ENCODE results near the gene MYOZ1. TPM values are rescaled to one million over a fixed set of nuclear protein-coding genes. Genes with fewer than 3 reads are reported as not detected.

The MYOZ1 gene
- polyA plus RNA-seq, 2 donors = 0.89 to 3.1 TPM

GRCh38 chr10:73614720-73615119 is 26.6 kb downstream of the MYOZ1 start:
- Histone ChIP-seq H3K36me3 (ENCODE audit: control insufficient read depth in 2 of 2, insufficient read depth in 2 of 2, low read length in 1 of 2) (no peaks in the 10 kb centered on the region), H3K27me3 (ENCODE audit: control insufficient read depth in 1 of 2, insufficient read depth in 2 of 2, low read length in 2 of 2) (no peaks in the 10 kb centered on the region), H3K4me1 (ENCODE audit: control insufficient read depth in 2 of 2, insufficient read depth in 2 of 2, low read length in 1 of 2) (no peaks in the 10 kb centered on the region), H3K4me3 (ENCODE audit: low read depth in 1 of 2, low read length in 2 of 2) (no peak overlapping the region), H3K27ac (ENCODE audit: low read depth in 2 of 2, low read length in 1 of 2) (no peak overlapping the region), H3K9me3 (ENCODE audit: control insufficient read depth in 2 of 2, insufficient read depth in 1 of 2, low read depth in 1 of 2, low read length in 1 of 2) (no peaks in the 10 kb centered on the region)
- WGBS, 2 donors = 86 to 89% methylated on average over 3 of the region's 3 CpGs

- Histone ChIP-seq H3K27me3 (ENCODE audit: control insufficient read depth in 1 of 2, insufficient read depth in 2 of 2, low read length in 2 of 2) (no peaks in the 10 kb centered on the region), H3K27ac (ENCODE audit: low read depth in 2 of 2, low read length in 1 of 2) (no peak overlapping the region), H3K4me3 (ENCODE audit: low read depth in 1 of 2, low read length in 2 of 2) (no peak overlapping the region), H3K36me3 (ENCODE audit: control insufficient read depth in 2 of 2, insufficient read depth in 2 of 2, low read length in 1 of 2) (no peaks in the 10 kb centered on the region), H3K4me1 (ENCODE audit: control insufficient read depth in 2 of 2, insufficient read depth in 2 of 2, low read length in 1 of 2) (no peaks in the 10 kb centered on the region), H3K9me3 (ENCODE audit: control insufficient read depth in 2 of 2, insufficient read depth in 1 of 2, low read depth in 1 of 2, low read length in 1 of 2) (no peaks in the 10 kb centered on the region)
- WGBS, 2 donors = 90 to 92% methylated on average over 4 of the region's 4 CpGs
Measured at GRCh38 chr10:73609116-73609515, 32.2 kb downstream of the MYOZ1 start.

DNA sequence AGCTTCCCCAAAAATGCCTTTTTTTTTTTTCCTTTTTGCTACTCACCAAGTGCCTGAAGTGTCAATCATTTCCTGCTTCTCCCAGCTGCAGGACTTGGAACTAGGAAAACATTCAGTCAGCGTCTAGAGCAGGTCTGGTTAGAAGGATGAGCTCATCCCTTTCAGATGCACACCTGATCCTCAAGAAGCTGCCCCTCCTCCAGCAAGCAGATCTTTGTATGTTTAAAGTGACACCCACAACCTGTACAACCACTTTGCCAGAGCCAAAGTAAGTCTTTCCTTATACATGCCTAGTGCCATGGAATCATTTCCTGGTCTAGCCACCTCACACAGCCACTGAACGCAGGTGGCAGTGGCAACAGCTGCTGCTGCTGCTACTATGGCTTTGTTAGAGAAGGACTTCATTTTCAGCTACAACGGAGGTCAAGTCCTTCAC is 39.8 kb downstream of the MYOZ1 start:
- Histone ChIP-seq H3K4me3 (ENCODE audit: low read depth in 1 of 2, low read length in 2 of 2) (peak overlapping the region in 1 of 2 donors; percentile 21), H3K27ac (ENCODE audit: low read depth in 2 of 2, low read length in 1 of 2) (peak overlapping the region; percentile 67 to 92), H3K4me1 (ENCODE audit: control insufficient read depth in 2 of 2, insufficient read depth in 2 of 2, low read length in 1 of 2) (no peaks in the 10 kb centered on the region)

GRCh38 chr10:73597346-73597745 is 43.9 kb downstream of the MYOZ1 start:
- Histone ChIP-seq H3K4me1 (ENCODE audit: control insufficient read depth in 2 of 2, insufficient read depth in 2 of 2, low read length in 1 of 2) (no peaks in the 10 kb centered on the region), H3K4me3 (ENCODE audit: low read depth in 1 of 2, low read length in 2 of 2) (no peak overlapping the region), H3K9me3 (ENCODE audit: control insufficient read depth in 2 of 2, insufficient read depth in 1 of 2, low read depth in 1 of 2, low read length in 1 of 2) (no peaks in the 10 kb centered on the region), H3K36me3 (ENCODE audit: control insufficient read depth in 2 of 2, insufficient read depth in 2 of 2, low read length in 1 of 2) (no peaks in the 10 kb centered on the region), H3K27me3 (ENCODE audit: control insufficient read depth in 1 of 2, insufficient read depth in 2 of 2, low read length in 2 of 2) (no peaks in the 10 kb centered on the region), H3K27ac (ENCODE audit: low read depth in 2 of 2, low read length in 1 of 2) (no peak overlapping the region)
- WGBS, 2 donors = 94 to 98% methylated on average over 1 of the region's 1 CpG

More for the DNA sequence above, 39.8 kb downstream of the MYOZ1 start:
- no peaks in the 10 kb centered on the region for H3K9me3 ChIP-seq (ENCODE audit: control insufficient read depth in 2 of 2, insufficient read depth in 1 of 2, low read depth in 1 of 2, low read length in 1 of 2)
- no peaks in the 10 kb centered on the region for H3K27me3 ChIP-seq (ENCODE audit: control insufficient read depth in 1 of 2, insufficient read depth in 2 of 2, low read length in 2 of 2)
- WGBS, 2 donors = 42 to 45% methylated on average over 3 of the region's 3 CpGs
- no peaks in the 10 kb centered on the region for H3K36me3 ChIP-seq (ENCODE audit: control insufficient read depth in 2 of 2, insufficient read depth in 2 of 2, low read length in 1 of 2)

DNA sequence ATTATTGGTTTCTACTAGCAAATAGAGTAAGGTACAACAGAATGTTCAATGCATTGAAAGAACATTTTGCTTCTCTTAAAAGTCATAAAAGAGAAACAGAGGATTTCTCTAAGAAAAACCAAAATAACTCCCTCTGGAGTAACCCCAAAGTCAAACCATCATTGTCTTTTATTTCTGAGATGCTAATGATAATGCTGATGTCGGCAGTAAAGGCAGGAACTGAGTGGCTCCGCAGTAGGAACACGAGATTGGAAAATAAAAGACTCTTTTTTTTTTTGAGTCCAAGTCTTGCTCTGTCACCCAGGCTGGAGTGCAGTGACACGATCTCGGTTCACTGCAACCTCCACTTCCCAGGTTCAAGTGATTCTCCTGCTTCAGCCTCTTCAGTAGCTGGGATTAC is 47.5 kb downstream of the MYOZ1 start:
- no peak overlapping the region for H3K4me3 ChIP-seq (ENCODE audit: low read depth in 1 of 2, low read length in 2 of 2)
- no peaks in the 10 kb centered on the region for H3K9me3 ChIP-seq (ENCODE audit: control insufficient read depth in 2 of 2, insufficient read depth in 1 of 2, low read depth in 1 of 2, low read length in 1 of 2)
- no peak overlapping the region for H3K27ac ChIP-seq (ENCODE audit: low read depth in 2 of 2, low read length in 1 of 2)
- H3K4me1 ChIP-seq (ENCODE audit: control insufficient read depth in 2 of 2, insufficient read depth in 2 of 2, low read length in 1 of 2) = peaks cover 0 to 2% of the 10 kb centered on the region in 2 donors
- H3K36me3 ChIP-seq (ENCODE audit: control insufficient read depth in 2 of 2, insufficient read depth in 2 of 2, low read length in 1 of 2) = no peaks in the 10 kb centered on the region
- WGBS, 2 donors = 87 to 93% methylated on average over 5 of the region's 5 CpGs
- no peaks in the 10 kb centered on the region for H3K27me3 ChIP-seq (ENCODE audit: control insufficient read depth in 1 of 2, insufficient read depth in 2 of 2, low read length in 2 of 2)

DNA sequence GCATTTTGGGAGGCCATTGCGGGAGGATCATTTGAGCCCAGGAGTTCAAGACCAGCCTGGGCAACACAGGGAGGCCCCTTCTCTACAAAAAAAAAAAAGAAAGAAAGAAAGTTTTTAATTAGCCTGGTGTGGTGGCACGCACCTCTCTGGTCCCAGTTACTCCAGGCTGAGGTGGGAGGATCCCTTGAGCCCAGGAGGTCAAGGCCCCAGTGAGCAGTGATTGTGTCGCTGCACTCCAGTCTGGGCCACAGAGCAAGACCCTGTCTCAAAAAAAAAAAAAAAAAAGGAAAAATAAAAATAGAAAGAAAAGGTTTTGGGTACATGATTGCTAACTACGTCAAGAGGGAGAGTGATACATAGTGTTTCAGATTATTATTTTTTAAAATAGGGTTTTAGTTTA is 48.2 kb downstream of the MYOZ1 start:
- Histone ChIP-seq H3K36me3 (ENCODE audit: control insufficient read depth in 2 of 2, insufficient read depth in 2 of 2, low read length in 1 of 2) (no peaks in the 10 kb centered on the region), H3K4me3 (ENCODE audit: low read depth in 1 of 2, low read length in 2 of 2) (no peak overlapping the region), H3K9me3 (ENCODE audit: control insufficient read depth in 2 of 2, insufficient read depth in 1 of 2, low read depth in 1 of 2, low read length in 1 of 2) (no peaks in the 10 kb centered on the region), H3K27ac (ENCODE audit: low read depth in 2 of 2, low read length in 1 of 2) (no peak overlapping the region), H3K27me3 (ENCODE audit: control insufficient read depth in 1 of 2, insufficient read depth in 2 of 2, low read length in 2 of 2) (no peaks in the 10 kb centered on the region), H3K4me1 (ENCODE audit: control insufficient read depth in 2 of 2, insufficient read depth in 2 of 2, low read length in 1 of 2) (peaks cover 0 to 2% of the 10 kb centered on the region in 2 donors)
- 97 to 99% methylated on average over 4 of the region's 4 CpGs for WGBS, 2 donors

GRCh38 chr10:73591935-73592699 is 49.2 kb downstream of the MYOZ1 start:
- WGBS, 2 donors = 26 to 37% methylated on average over 3 of the region's 3 CpGs
- H3K4me3 ChIP-seq (ENCODE audit: low read depth in 1 of 2, low read length in 2 of 2) = no peak overlapping the region

GRCh38 chr10:73590881-73591799 is 50.1 kb downstream of the MYOZ1 start, which contains the start of gene USP54:
USP54 (minus strand) TSS chr10:73591342; CDS start chr10:73575658, 15,684 bp downstream.
- H3K9me3 ChIP-seq (ENCODE audit: control insufficient read depth in 2 of 2, insufficient read depth in 1 of 2, low read depth in 1 of 2, low read length in 1 of 2) = no peaks in the 10 kb centered on the region
- WGBS, 2 donors = 34 to 40% methylated on average over 6 of the region's 6 CpGs
- H3K4me3 ChIP-seq (ENCODE audit: low read depth in 1 of 2, low read length in 2 of 2) = peak within 1 kb of the TSS in 1 of 2 donors; percentile 43
- no peaks in the 10 kb centered on the region for H3K27me3 ChIP-seq (ENCODE audit: control insufficient read depth in 1 of 2, insufficient read depth in 2 of 2, low read length in 2 of 2)
- H3K4me1 ChIP-seq (ENCODE audit: control insufficient read depth in 2 of 2, insufficient read depth in 2 of 2, low read length in 1 of 2) = peaks cover 0 to 2% of the 10 kb centered on the region in 2 donors
- peak within 1 kb of the TSS; percentile 85 to 89 for H3K27ac ChIP-seq (ENCODE audit: low read depth in 2 of 2, low read length in 1 of 2)
- no peaks in the 10 kb centered on the region for H3K36me3 ChIP-seq (ENCODE audit: control insufficient read depth in 2 of 2, insufficient read depth in 2 of 2, low read length in 1 of 2)

More at GRCh38 chr10:73591935-73592699, 49.2 kb downstream of the MYOZ1 start:
- Histone ChIP-seq H3K4me1 (ENCODE audit: control insufficient read depth in 2 of 2, insufficient read depth in 2 of 2, low read length in 1 of 2) (peaks cover 0 to 2% of the 10 kb centered on the region in 2 donors), H3K36me3 (ENCODE audit: control insufficient read depth in 2 of 2, insufficient read depth in 2 of 2, low read length in 1 of 2) (no peaks in the 10 kb centered on the region), H3K27me3 (ENCODE audit: control insufficient read depth in 1 of 2, insufficient read depth in 2 of 2, low read length in 2 of 2) (no peaks in the 10 kb centered on the region), H3K9me3 (ENCODE audit: control insufficient read depth in 2 of 2, insufficient read depth in 1 of 2, low read depth in 1 of 2, low read length in 1 of 2) (no peaks in the 10 kb centered on the region), H3K27ac (ENCODE audit: low read depth in 2 of 2, low read length in 1 of 2) (peak overlapping the region; percentile 15 to 78)

- Histone ChIP-seq H3K27me3 (ENCODE audit: control insufficient read depth in 1 of 2, insufficient read depth in 2 of 2, low read length in 2 of 2) (no peaks in the 10 kb centered on the region), H3K27ac (ENCODE audit: low read depth in 2 of 2, low read length in 1 of 2) (peak overlapping the region in 1 of 2 donors; percentile 42), H3K36me3 (ENCODE audit: control insufficient read depth in 2 of 2, insufficient read depth in 2 of 2, low read length in 1 of 2) (no peaks in the 10 kb centered on the region), H3K4me1 (ENCODE audit: control insufficient read depth in 2 of 2, insufficient read depth in 2 of 2, low read length in 1 of 2) (peaks cover 0 to 2% of the 10 kb centered on the region in 2 donors), H3K9me3 (ENCODE audit: control insufficient read depth in 2 of 2, insufficient read depth in 1 of 2, low read depth in 1 of 2, low read length in 1 of 2) (no peaks in the 10 kb centered on the region), H3K4me3 (ENCODE audit: low read depth in 1 of 2, low read length in 2 of 2) (peak overlapping the region in 1 of 2 donors; percentile 43)
- WGBS, 2 donors = 87 to 88% methylated on average over 3 of the region's 3 CpGs
Measured at GRCh38 chr10:73589563-73590126, 51.6 kb downstream of the MYOZ1 start.
